Measurements from ENCODE around the gene NXN. TPM values are rescaled to one million over a fixed set of nuclear protein-coding genes. Genes with fewer than 3 reads are reported as not detected.

NXN gene
- polyA plus RNA-seq, 3 donors: not detected

- Mint-ChIP-seq H3K27ac (peak overlapping the region in 2 of 7 donors; percentile 33 to 47), H3K27me3 (ENCODE audit: low read depth in 3 of 3) (peaks cover 0 to 2% (median 1%) of the 10 kb centered on the region in 3 donors), H3K4me3 (no peak overlapping the region), H3K9me3 (no peaks in the 10 kb centered on the region), H3K4me1 (peaks cover 12% of the 10 kb centered on the region), H3K36me3 (peaks cover 52 to 67% of the 10 kb centered on the region in 2 donors)
- Histone ChIP-seq H3K27ac (ENCODE audit: low read depth in 1 of 2, low read length in 2 of 2) (no peak overlapping the region), H3K79me2 (ENCODE audit: insufficient read depth, low read length) (peaks cover 21% of the 10 kb centered on the region), H3K36me3 (replicated peaks in 1 of 2; ENCODE audit: control insufficient read depth in 1 of 2, insufficient read depth in 2 of 2, low read length in 2 of 2) (peaks cover 66 to 67% of the 10 kb centered on the region in 2 donors), H3K27me3 (ENCODE audit: control insufficient read depth in 2 of 2, insufficient read depth in 2 of 2, low read length in 2 of 2) (no peaks in the 10 kb centered on the region), H3K9ac (ENCODE audit: insufficient read depth, low read length, poor library complexity, severe bottlenecking) (no peak overlapping the region), H4K20me1 (ENCODE audit: insufficient read depth, low read length) (peaks cover 84% of the 10 kb centered on the region), H2AFZ (ENCODE audit: insufficient read depth, low read depth, low read length, poor library complexity, severe bottlenecking) (no peak overlapping the region), H3K9me3 (replicated peaks in 1 of 2; ENCODE audit: control insufficient read depth in 1 of 2, insufficient read depth in 1 of 2, low read length in 2 of 2) (no peaks in the 10 kb centered on the region), H3K4me2 (replicated peaks; ENCODE audit: extremely low read depth, low read length, poor library complexity, severe bottlenecking) (no peak overlapping the region), H3K4me1 (ENCODE audit: control insufficient read depth in 1 of 2, insufficient read depth in 2 of 2, low read length in 2 of 2) (peaks cover 11 to 16% of the 10 kb centered on the region in 2 donors), H3K4me3 (replicated peaks in 1 of 3; ENCODE audit: low read depth in 2 of 3, low read length in 3 of 3) (no peak overlapping the region)
- intact Hi-C loops (cut with micrococcal nuclease): loop anchor here in 1 of 2 donors (10.0 kb wide), 1 partner anchor 53 kb away; no protein-coding TSS in a partner anchor
- DNase-seq: no peak
- 94% methylated on average over 13 of the region's 18 CpGs for WGBS (ENCODE audit: insufficient coverage)
- TF ChIP-seq CTCF (IDR thresholded peaks at IDR 0.05): no peak
These were observed 22.2 kb upstream of the NXN start for GRCh38 chr17:1001640-1002411.

GRCh38 chr17:1000597-1001461 lies 21.3 kb upstream of the NXN start:
- H3K79me2 ChIP-seq (ENCODE audit: insufficient read depth, low read length): peaks cover 21% of the 10 kb centered on the region
- no peak overlapping the region for H3K4me3 Mint-ChIP-seq
- peaks cover 77% of the 10 kb centered on the region for H4K20me1 ChIP-seq (ENCODE audit: insufficient read depth, low read length)
- peaks cover 11 to 16% of the 10 kb centered on the region in 2 donors for H3K4me1 ChIP-seq (ENCODE audit: control insufficient read depth in 1 of 2, insufficient read depth in 2 of 2, low read length in 2 of 2)
- no peak overlapping the region for H3K9ac ChIP-seq (ENCODE audit: insufficient read depth, low read length, poor library complexity, severe bottlenecking)
- no peak overlapping the region for H3K4me3 ChIP-seq (replicated peaks in 1 of 3; ENCODE audit: low read depth in 2 of 3, low read length in 3 of 3)
- peaks cover 0 to 3% (median 0%) of the 10 kb centered on the region in 7 donors for H3K9me3 Mint-ChIP-seq
- no peak for TF ChIP-seq CTCF (IDR thresholded peaks at IDR 0.05)
- H3K4me2 ChIP-seq (replicated peaks; ENCODE audit: extremely low read depth, low read length, poor library complexity, severe bottlenecking): no peak overlapping the region
- H3K27ac Mint-ChIP-seq: no peak overlapping the region
- H3K27me3 Mint-ChIP-seq (ENCODE audit: low read depth in 3 of 3): peaks cover 0 to 2% (median 1%) of the 10 kb centered on the region in 3 donors
- WGBS (ENCODE audit: insufficient coverage): 82% methylated on average over 11 of the region's 15 CpGs
- intact Hi-C loops (cut with micrococcal nuclease): loop anchor here in 1 of 2 donors (10.0 kb wide), 1 partner anchor 54 kb away; no protein-coding TSS in a partner anchor
- no peaks in the 10 kb centered on the region for H3K27me3 ChIP-seq (ENCODE audit: control insufficient read depth in 2 of 2, insufficient read depth in 2 of 2, low read length in 2 of 2)
- H3K36me3 Mint-ChIP-seq: peaks cover 50 to 60% of the 10 kb centered on the region in 2 donors
- no peaks in the 10 kb centered on the region for H3K9me3 ChIP-seq (replicated peaks in 1 of 2; ENCODE audit: control insufficient read depth in 1 of 2, insufficient read depth in 1 of 2, low read length in 2 of 2)
- H3K36me3 ChIP-seq (replicated peaks in 1 of 2; ENCODE audit: control insufficient read depth in 1 of 2, insufficient read depth in 2 of 2, low read length in 2 of 2): peaks cover 58 to 59% of the 10 kb centered on the region in 2 donors
- H3K4me1 Mint-ChIP-seq: peaks cover 12% of the 10 kb centered on the region
- no peak for DNase-seq
- no peak overlapping the region for H3K27ac ChIP-seq (ENCODE audit: low read depth in 1 of 2, low read length in 2 of 2)
- no peak overlapping the region for H2AFZ ChIP-seq (ENCODE audit: insufficient read depth, low read depth, low read length, poor library complexity, severe bottlenecking)
